HG02938 (cell line): Measurements from ENCODE around the gene HSD11B1L.
"Not testable (repeated sequence)": the region's sequence is repeated elsewhere in the genome, so short reads cannot be mapped to it uniquely, and the experiment has no call there.

Experiments
- ATAC-seq: cut with Tn5 transposase; IDR thresholded peaks from one replicate; pipeline ENCODE4 v1.9.1; 2021; ENCODE audit warnings: mild to moderate bottlenecking, moderate library complexity; ENCODE audit not compliant: unreplicated experiment

HSD11B1L gene

GRCh38 chr19:5686647-5687359 is 6.0 kb downstream of the HSD11B1L start:
- ATAC-seq, result peak; percentile 49

DNA sequence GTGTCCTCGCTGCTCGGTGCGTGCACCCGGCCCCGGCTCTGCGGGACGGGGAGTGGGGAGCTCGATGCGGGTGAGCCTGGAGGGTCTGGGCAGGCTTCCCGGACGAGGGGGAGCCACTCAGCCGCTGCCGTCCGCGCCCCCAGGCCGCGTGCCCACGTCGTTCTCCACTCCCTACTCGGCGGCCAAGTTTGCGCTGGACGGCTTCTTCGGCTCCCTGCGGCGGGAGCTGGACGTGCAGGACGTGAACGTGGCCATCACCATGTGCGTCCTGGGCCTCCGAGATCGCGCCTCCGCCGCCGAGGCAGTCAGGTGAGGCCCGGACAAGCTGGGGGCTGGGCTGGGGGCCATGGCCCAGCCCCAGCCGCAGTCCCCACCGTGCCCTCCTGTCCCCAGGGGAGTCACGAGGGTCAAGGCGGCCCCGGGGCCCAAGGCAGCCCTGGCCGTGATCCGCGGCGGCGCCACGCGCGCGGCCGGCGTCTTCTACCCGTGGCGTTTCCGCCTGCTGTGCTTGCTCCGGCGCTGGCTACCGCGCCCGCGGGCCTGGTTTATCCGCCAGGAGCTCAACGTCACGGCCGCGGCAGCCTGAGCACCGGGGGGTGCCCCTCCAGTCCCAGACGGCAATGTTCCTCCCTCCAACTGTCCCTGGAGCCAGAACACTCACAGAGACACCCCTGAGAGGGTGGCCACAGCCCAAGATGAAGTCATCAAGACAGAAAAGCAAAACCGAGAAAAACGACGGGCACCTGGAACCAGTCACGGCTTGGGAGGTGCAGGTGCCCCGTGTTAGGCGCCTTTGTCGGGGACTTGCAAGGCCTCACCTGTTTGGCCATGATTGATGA is 6.8 kb downstream of the HSD11B1L start:
- no peak for ATAC-seq

GRCh38 chr19:5688262-5688881 is 7.5 kb downstream of the HSD11B1L start:
- ATAC-seq, result not testable (repeated sequence)

DNA sequence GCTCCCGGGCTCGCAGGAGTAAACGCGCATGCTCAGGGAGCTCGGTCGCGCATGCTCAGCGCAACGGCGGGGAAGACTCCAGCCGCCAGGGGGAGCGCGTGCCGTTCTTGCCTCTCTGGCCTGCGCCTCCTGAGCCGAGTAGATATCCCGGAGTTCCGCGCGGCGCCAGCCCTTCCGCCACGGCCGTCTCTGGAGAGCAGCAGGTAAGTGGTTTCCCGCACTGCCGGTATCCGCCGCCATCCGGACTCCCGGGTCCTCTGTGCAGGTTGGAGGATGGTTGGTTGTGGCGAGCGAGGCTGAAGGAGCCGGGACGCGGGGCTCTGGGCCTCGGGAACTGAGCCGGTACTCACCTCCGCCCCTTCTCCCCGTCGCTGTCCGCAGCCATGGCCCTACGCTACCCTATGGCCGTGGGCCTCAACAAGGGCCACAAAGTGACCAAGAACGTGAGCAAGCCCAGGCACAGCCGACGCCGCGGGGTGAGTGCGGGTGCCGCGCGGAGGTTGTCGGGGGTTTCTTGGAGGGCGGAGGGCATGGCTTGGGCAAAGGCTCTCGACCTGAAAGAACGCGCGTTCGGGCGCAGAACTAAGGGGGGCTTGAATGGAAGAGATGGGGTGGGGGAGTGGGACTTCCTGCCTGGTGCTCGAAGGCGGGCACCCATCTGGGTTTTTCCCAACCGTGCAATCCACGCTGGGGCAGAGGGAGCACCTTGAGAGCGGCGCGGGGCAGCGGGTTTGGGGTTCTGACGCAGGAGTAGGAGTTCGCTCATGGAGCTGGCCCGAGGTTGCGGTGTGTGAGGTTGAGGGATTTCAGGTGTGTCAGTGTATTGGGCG is 9.5 kb downstream of the HSD11B1L start, which contains the start of gene RPL36:
RPL36 (plus strand) TSS at position 171 of the 830 bp plus-strand sequence; CDS start at position 384, 213 bp downstream.
- ATAC-seq, result peak; percentile 41

DNA sequence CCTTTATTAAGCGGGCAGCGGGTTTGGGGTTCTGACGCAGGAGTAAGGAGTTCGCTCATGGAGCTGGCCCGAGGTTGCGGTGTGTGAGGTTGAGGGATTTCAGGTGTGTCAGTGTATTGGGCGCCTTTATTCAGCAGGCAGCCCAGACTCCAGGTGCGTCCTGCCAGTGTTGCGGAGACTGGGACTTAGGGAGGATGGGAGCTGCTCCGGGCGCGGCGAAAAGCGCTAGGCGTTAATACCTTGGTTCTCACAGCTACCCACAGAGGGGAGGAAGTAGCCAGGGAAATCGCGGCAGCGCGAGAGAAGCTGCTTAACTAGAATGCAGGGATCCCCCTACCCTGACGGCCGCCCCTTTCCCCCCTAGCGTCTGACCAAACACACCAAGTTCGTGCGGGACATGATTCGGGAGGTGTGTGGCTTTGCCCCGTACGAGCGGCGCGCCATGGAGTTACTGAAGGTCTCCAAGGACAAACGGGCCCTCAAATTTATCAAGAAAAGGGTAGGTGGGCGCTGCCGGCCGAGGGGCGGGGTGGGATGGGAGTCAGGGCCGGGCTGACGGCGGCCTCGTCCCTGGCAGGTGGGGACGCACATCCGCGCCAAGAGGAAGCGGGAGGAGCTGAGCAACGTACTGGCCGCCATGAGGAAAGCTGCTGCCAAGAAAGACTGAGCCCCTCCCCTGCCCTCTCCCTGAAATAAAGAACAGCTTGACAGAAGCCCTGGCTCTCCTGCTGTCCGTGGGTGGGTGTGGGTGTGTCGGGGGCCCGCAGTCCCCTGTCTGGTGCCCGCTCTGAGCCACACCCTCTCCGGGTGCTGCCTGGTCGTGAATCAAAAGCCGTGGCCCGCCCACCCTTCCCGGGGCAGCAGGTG is 10.4 kb downstream of the HSD11B1L start:
- ATAC-seq, result no peak

DNA sequence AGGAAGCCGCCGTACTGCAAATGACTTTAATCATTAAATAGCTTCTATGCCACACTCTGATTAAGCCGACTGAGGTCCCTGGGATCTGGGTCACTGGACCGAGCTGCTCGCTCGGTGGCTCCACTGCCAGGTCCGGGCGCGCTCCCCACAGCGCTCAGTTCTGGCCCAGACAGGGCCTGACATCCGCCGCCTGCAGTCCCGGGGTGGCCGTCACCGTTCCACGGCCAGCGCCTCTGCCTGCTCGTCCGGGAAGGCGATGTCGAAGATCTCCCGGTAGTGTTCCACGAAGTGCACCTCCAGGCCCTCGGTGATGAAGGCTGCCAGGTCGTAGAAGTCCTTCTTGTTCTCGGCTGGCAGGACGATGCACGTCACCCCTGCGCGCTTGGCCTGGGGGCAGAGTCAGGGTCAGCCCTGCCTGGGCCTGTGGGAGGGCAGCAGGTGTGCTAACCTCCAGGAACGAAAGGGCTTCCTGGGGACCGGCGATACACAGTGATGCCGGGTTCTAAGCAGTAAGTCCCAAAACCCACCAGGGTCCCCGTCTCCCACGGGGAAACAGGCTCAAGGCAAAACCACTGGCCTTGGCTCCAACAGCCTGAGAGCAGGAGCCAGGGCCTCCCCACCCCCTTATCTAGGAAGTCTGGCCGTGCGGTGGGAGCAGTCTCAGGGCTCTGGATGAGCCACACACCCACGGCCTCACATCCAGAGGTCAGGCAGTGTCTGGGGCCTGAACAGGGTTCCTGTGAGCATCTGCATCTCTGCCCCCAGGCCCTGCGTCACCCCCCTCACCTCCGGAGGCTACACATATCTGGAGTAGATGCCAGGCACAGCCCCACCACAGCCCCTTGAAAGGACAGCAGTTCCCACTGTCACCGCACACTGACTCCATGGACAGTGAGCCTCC is 11.2 kb downstream of the HSD11B1L start:
- ATAC-seq, result no peak

- ATAC-seq, result no peak
Observed at GRCh38 chr19:5692723-5693194, 11.9 kb downstream of the HSD11B1L start.

- no peak for ATAC-seq
Observed at GRCh38 chr19:5693195-5694166, 12.7 kb downstream of the HSD11B1L start.

- no peak for ATAC-seq
Observed at GRCh38 chr19:5694167-5694955, 13.5 kb downstream of the HSD11B1L start.

DNA sequence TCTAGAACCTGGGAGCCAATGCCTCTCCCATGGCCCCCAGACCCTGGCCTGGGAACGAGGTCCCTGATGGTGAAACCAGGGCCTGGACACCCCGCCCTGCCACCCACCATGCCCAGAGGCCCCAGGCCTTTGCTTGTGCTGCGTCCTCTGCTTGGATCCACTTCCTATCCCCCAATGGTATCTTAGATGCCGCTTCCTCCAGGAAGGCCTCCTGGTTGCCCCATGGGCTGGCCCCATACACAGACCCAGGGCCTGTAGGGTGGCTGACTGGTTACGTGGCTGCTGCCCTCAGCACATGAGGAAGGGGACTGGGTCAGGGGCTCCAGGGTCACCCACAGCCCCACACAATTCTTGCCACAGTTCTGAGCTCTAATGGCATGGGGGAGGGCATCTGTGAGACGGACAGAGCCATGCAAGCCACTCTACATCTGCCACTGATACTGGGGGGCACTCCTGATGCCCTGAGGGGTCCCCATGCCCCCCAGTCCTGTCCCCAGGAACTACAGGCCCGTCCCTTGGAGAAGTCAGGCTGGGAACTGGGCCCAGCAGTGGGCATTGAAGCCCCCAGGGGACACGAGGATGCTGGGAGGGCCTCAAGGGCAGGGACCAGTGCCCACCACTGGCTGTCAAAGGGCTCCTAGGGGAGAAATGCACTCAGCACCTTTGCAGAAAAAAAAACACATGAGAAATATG is 14.3 kb downstream of the HSD11B1L start:
- no peak for ATAC-seq

DNA sequence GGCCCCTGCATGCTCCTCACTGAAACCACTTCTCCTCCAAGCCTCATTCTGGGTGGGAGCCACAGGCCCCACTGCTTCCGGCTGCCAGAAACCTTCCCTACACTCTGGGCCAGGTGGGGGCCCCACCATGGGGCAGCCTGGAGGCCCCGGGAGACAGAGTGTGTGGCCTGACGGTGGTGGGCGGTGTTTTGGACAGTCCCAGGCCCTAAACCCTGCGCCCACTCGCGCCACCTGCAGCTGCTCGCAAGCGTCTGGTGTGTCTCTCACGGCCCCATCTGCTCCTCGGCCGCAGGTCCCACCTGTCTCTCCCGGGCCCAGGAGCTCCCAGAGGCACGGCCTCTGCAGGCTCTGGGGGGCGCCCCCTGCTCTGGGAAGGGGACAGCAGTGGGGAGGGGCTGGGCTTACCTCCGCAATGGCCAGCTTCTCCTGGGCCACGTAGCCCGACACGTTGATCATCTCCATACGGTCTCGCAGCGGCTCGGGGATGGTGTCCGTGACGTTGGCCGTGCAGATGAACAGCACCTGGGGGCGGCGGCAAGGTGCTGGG is 14.9 kb downstream of the HSD11B1L start:
- ATAC-seq, result no peak

DNA sequence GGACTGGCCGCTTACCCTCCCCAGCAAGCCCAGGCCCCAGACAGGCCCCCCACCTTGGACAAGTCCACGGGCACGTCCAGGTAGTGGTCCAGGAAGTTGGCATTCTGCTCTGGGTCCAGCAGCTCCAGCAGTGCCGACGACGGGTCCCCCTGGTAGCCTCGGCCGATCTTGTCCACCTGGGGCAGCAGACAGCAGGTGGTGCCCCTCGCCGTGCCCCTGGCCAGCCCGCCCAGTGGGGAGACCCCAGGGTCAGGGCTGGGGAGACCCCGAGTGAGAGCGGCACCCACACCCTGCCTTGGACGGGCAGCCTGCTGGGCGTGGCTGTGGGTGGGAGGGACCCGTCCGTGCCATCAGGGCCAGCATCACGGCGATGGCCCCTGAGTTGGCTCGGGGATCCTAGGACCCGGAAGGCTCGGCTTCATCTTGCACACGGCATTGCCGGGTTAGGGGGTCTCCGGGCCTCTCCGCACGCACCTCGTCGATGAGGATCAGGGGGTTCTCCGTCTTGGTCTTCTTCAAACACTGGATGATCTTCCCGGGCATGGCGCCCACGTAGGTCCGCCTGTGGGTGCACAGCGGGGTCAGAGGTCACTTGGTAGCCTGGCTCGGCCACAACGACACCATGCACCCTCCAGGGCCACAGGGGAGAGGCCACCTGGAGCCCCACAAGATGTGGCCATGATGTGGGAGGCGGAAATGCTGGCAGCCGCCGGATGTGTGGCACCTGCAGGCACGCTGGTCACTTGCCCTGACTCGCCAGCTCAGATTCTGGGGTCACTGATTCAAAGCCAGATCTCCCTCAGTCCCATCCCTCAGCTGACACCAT is 15.6 kb downstream of the HSD11B1L start:
- no peak for ATAC-seq

- ATAC-seq, result no peak
Observed at GRCh38 chr19:5697022-5697889, 16.4 kb downstream of the HSD11B1L start.
